ENCODE data around the gene SLC9B2.

Gene SLC9B2

DNA sequence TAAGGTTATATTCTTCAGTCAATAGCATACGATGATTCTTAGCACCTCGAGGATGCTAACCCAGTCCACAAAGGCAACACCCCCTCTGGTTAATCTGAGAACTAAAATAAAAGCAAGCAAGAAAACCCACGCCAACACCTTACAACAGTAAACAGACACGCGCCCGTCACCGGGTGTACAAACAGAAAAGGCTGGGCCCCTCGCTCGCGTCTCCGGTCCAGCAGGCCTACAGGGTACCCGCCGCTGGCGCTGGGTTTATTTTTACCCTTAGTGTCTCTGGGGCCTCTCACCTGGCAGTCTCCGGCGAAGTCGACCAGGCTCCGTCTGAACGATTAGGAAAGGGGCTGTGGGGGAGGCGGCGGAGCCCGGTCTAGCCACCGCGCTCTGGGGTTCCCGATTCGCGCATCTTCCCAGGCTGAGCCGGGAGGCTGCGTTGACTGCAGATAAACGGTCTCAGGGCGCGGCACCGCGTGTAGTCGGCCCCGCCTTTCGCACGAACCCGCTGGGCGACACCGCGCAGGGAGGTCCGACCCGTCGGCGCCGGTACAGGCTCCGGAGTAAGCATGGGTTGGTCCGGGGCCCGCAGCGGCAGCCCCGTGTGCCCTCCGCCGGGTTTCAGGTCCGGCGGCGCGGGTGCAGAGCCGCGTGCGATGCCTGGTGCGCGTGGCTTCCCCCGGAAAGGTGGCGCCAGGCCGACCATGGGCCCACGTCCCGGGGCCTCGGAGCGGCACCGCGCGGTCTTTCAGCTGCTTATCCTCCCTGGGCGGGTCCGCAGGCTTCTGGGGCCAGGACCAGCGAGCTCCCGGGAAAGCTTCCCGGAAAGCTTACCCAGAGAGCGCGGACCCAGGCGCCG lies 441 bp downstream of the SLC9B2 start:
- DNase-seq, result no peak

DNA sequence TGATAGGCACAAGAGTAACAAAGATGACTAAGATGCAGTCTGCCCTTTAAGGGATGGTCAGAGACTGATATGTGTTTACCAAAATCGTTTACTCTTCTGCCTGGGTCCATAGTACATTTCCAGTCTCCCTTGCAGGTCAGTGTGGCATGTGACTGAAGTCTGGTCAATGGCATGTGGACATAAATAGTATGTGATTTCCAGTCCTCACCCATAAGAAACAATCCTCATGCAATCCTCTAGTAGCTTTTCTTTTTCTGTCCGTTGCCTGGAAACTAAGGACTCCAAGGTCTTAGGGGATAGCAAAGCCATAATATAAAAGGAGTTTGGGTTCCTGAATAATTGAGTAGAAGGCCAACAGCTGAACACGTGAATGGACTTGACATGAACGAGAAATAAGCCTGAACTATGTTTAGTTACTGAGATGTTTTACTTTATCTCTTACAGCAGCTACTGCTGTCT lies 1.1 kb downstream of the SLC9B2 start:
- no peak for DNase-seq

DNA sequence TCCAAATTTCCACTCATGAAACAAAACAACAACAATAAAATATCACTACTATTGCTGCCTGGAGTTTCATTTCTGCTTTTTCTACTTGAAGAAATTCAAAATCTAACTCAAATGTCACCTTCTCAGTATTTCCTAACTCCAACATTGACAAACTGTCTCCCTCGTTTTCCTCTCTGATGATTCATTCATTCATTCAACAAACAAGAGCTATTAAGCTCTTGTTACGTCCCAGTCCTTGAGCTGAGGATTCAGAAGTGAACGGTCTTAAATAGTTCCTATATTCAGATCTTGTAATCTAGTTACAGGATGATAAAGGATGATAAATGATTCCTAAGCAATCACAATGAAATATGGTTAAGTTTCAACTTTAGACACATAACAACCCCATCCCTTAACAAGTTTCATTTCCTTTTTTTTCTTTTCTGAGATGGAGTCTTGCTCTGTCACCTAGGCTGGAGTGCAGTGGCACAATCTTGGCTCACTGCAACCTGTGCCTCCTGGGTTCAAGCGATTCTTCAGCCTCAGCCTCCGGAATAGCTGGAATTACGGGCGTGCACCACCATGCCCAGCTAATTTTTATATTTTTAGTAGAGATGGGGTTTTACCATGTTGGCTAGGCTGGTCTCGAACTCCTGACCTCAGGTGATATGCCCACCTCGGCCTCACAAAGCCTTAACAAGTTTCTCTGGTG lies 1.7 kb downstream of the SLC9B2 start:
- no peak for DNase-seq

DNA sequence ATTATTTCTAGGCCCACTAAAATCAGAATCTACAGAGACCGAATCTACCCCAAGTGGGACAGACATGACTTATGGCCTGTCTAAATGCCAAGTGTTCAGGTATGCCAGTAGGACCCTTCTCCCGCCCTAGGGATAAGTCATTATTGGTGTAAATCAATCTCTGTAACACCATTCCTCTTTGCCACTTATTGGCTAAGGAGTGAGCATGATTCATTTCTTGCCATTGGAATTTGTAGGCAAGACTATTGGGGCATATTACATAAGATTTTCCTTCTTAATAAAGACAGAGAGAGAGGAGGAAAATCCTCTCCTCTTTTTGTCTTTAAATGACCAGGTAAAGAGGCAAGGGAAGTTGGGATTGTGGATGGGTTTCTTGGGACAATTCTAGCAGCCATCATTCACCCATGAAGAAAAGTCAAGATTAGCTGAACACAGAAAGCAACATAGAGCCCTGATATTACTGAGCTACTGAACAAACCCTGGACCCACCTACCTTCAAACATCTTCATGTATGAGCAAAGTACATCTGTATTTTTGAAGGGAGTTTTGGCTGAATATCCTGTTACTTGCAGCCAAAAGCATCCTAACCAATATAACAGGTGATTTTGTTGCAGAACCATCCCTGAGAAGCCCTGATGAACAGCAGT lies 2.6 kb downstream of the SLC9B2 start:
- no peak for DNase-seq

DNA sequence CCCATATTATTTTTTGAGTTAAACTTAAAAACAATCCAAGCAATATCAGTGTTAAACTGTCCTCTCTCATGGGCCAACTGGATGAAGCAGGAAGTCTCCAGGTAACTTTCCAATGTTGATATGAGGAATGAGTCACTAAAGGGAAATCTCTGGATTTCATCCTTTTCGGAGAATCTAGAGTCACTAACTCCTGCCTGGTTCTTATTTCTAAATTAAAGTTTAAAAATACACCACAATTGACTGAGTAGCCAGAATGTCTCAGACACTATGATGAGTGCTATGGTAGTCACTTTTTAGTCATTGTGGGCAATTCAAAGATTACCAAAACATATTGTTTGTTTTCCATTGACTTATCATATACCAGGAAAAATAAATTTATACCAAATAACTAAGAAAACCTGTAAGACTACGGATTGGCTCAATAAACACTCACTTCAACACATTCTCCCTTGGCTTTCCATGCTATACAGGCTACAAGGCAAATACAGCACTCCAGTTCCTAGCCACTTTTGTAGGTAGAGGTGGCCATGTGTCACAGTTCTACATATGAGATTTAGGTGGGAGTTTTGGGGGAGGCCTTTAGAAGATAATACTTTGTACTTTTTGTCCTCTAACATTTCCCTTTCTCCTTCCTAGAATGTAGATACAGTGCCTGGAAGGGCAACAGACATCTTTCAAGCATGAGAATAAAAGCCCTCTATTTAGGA lies 8.6 kb downstream of the SLC9B2 start:
- DNase-seq, result no peak

DNA sequence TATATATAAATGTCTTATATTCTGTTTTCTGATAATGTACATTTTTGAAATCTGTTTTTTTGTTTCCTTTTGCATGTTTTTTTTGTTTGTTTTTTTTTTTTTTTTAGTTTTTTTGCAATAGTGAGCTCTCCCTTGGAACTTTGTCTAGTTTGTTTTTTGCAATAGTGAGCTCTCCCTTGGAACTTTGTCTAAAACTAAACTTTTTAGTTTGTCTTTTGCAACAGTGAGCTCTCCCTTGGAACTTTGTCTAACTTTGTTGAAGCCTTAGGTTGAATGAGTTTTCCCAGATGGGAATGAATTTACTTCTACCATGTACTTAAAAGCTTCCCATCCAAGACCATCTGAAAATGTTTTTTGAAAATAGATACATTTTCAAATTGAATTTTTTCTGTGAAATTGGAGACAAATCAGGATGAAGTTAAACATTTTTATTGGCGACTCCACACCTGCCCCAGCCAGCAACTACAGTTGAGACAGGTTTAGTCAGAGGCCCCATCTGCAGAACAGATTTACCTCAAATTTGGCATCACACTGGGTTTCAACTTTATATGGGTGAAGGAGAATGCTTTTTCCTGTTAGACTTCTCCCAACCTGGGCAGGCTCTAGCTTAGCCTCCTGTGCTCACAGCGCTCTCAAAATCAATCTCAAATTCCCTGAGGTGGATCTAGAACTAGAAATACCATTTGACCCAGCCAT lies 16.0 kb downstream of the SLC9B2 start:
- no peak for DNase-seq

DNA sequence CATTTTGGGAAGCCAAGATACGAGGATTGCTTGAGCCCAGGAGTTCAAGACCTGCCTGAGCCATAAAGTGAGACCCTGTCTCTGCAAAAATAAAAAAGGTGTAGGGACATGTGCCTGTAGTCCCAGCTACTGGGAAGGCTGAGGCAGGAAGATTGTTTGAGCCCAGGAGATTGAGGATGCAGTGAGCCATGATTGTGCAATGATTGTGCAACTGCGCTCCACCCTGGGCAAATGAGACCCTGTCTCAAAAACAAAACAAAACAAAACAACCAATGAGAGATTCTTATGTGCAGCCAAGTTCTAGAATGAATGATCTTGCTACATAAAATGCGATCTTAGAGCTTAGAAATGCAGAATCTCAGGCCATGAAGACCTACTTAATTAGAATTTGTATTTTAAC lies 22.5 kb downstream of the SLC9B2 start:
- DNase-seq, result no peak

DNA sequence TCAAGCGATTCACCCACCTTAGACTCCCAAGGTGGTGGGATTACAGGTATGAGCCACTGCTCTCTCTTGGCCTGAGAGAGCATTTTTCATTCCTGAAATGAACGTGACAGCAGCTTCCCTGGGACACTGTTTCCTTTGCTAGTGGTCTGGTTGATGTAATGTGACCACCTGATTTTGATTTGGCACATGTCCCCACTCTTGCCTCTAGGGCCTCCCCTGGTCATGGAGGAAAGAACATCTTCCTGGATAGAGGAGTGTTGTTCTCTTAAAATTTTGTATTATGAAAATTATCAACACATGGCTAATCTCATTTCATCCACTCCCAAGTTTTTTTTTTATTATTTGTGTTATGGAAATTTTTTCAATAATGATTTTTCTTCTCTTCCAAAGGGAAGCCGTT lies 23.8 kb downstream of the SLC9B2 start:
- DNase-seq, result no peak

DNA sequence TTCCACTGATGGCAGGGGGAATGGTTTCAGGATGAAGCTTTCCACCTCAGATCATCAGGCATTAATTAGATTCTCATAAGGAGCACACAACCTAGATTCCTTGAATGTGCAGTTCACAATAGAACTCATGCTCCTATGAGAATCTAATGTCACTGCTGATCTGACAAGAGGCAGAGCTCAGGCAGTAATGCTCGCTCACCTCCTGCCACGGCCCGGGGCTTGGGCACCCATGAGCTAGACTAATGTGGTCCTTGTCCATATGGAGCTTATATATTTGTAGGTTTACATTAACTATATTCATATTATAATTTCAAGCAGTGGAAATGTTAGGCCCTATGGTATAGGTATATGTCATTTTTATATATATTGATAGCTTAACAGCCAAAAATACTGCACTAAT lies 24.4 kb downstream of the SLC9B2 start:
- no peak for DNase-seq

DNA sequence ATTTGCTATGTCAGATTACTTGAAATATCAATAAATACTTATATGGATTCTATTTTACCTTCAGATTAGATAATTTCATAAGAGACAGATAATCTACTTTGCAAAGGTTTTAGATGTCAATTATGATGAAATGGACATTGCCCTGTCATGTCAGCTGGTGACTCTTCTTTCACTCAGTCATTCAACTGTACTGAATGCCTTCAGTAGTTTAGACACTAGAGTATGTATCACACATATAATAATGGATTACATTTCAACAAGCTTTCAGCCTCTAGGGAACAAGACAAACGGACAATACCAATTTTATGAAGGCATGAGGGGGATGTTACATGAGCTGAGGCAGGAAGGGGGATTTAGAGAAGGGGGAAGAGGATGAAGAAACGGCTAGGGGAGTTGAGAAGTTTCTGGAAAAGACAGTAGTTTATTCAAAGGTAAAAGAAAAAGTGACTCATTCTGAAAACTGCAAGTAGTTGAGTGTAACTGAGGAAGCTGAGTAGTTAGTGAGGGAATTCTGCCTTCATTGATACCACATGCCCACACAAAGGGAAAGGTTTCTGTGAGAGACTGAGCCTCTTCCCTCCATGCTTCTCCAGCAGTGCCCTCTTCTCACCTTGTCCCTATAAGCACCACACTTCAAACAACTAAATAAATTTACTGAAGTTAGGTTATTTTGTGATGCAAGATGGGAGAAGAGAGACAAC lies 25.7 kb downstream of the SLC9B2 start:
- DNase-seq, result no peak

DNA sequence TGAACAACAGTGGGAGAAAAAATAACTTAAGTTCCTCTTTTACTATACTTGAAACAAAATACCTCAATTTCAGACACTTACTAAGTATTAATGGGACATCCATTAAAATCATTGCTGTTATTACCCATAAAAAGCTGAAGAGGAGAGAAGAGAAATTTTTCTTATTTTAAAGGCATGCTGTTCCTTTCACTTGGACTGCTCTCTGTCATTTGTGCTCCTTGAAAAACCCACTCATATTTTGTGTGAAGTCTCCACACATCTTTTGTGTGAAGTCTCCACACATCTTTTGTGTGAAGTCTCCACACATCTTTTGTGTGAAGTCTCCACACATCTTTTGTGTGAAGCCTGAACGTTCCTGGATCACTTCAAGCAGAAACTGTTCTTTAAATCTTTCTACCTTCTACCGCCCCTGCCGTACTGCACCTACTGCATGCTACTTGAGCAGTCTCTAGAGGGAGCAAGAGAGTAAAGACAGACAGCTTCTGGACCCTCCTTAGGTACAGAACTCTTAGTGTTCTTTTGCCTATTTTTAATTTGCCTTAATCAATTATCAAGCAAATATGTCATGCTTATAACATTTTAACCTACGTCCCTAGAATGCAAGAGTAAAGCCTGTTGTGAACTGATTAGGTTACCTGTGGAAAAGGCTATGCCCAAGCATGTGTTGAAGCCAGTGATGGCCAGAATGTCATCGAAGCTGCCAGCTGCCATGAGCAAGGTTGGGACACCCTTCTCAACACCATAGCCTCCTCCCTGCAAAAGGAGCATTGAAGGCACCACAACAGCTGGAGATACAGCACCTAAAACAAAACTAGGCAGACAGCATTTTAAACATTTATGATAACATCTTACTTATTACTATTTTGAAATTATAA lies 29.9 kb downstream of the SLC9B2 start:
- no peak for DNase-seq

DNA sequence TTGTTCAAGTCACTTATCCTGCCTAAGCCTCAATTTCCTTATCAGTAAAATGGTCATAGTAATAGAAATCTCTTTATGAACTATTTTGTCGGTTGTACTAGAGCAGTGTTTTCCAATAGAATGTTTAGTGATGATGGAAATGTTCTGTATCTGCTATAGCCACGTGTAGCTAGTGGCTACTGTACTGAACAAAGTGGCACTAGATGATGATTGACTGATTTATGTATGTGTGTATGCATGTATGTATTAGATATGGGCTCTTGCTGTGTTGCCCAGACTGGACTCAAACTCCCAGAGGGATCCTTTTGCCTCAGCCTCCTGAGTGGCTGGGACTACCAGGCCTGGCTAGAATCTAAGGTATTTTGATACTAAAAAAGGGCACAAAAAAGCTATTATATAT lies 32.4 kb downstream of the SLC9B2 start:
- DNase-seq, result no peak

DNA sequence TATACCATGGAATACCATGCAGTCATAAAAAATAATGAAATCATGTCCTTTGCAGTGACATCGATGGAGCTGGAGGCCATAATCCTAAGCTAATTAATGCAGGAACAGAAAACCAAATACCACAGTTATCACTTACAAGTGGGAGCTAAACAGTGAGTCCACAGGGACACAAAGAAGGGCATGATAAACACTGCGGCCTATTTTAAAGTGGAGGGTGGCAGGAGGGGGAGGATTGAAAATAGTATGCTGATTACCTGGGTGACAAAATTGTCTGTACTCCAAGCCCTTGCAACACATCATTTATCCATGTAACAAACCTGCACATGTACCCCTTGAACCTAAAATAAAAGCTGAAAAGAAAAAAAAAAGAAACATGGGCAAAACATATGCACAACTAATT lies 40.4 kb downstream of the SLC9B2 start:
- DNase-seq, result no peak

DNA sequence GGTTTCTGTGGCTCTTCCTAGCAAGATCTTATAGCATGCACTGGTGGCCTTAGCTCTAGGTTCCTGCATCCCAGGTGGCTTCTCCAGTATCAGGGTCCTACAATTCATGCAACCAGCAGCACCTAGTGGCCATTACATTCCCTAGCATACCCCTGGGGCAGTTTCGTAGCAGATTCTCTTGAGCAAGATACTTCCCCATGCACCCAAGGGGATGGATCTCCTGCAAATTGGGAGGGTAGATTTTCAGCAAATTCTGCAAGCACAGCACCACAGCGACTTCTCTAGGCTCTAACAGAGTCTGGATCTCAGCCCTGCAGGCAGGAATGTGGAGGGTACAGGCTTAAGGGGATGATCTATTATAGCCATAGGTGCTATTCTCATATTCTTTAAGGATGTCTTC lies 44.0 kb downstream of the SLC9B2 start:
- DNase-seq, result no peak

DNA sequence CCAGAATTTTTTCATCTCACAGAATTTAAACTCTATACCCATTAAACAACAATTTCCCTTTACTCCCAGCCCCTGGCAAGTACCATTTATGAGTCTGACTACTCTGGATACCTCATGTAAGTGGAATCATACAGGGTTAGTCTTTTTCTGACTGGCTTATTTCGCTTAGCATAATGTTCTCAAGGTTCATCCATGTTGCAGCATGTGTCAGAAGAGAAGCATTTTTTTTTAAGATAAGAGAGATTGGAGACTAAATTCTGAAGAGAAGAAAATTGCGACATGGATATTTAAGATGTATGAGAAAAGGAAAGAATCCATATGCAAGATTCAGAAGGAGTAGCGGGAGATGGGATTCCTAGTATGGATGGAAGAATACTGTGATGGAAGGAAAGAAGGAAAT lies 45.8 kb downstream of the SLC9B2 start:
- no peak for DNase-seq

DNA sequence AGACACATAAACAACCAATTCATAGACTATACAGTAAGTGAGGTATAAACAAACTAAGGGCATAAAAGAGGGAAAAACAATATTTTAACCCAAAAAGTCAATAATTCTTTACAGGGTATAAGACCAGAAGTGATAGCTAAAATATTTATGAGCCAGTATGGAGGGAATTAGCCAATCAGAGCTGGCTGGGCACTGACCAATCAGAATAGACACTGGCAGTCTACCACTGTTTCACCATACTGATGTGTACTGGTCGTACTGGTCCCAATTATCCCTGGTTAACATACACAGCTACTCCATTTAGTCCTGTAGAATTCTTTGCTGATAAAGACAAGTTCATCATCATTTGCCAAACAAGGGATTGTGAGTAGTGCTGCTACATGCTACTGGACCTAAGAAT lies 47.3 kb downstream of the SLC9B2 start:
- DNase-seq, result no peak

DNA sequence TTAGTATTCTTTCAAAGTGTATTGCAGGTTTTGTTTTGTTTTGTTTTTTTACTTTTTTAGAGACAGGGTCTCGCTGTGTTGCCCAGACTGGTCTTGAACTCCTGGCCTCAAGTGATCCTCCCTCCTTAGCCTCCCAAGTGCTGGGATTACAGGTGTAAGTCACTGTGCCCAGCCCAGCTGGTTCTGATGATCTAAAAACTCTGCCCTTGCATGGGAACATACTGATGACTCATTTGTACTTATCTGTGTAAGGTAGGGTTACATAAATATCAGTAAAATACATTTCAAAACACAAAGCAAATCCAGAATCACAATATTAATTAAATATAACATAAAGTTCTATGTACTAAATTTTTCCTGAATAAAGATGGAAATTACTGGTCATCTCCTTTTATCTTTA lies 49.7 kb downstream of the SLC9B2 start:
- DNase-seq, result no peak

DNA sequence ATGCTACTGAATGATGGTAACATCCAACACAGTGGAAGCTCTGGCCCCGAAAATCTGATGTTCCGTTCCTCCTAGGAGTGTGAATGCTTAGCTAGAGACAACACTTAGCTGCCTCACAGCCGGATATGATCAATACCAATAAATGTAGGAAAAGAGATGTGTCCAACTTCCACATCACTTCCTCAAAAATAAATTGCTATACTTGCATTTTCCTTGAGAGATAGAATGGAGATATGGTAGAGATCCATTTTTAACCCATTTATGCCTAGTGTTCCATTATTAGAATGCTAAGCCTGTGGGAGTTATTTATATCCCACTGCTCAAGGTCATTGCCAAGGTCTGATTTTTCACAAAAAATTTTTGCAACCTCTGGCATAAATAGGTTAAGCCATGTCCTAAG lies 51.6 kb downstream of the SLC9B2 start:
- no peak for DNase-seq

DNA sequence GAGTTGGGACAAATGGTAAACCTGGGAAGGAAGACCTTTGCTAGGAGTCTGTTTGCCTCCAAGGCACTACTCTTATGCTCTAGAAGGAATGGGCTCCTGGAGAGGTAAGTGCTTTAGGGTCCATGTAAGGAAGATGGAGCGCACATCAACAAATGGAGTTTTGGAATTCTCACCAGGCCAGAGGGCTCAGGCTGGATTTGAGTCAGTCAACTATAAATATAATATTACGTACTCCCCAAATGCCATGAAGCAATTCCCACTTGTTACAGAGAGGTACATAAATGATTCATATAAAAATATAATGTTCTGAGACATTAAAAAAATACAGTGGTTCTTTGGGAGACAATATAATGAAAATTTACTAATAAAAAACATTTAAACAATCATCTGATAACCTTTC lies 55.4 kb downstream of the SLC9B2 start:
- DNase-seq, result no peak

DNA sequence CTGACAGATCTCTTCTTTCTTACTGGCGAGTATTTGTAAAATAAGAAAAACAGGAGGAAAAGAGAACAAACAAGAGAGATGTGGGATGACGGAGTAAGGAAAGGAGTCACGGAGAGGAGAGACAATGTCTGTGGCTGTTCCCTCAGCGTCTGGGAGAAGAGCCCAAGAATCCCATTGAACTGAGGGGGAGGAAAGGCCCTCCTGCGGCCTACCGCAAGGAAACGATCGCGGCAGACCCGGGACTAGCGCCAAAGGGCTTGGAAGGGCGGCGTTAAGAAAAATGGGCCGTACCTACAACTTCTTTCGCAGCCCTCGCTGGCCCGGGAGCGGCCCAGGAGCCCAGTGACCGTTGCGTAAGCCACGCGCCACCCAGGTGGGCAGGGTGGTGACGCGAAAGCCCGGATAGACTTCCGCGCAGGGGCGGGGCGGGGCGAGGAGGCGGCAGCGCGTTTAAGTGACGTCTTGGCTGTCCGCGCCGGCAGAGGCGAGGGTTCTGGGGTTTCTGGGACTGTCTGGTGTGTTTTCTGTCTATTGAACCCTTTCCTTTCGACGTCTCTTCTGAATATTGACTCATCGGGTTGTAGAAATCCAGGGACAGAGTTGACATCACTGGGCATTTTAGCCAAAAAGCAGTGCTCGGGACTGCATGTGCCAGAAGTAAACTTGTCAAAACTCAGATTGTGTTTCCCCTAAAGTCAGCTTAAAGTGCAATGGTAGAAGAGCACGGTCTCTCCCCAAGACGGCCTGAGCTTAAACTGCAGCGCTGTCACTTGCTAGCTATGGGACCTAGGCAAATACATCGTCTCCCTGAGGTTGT lies 57.0 kb downstream of the SLC9B2 start, which contains the start of gene SLC9B1:
Gene SLC9B1 (minus strand): TSS at position 398 of the 817 bp plus-strand sequence. CDS start 27,994 bp downstream, outside the sequence.
- peak; percentile 46 for DNase-seq
